T-helper 22 cell (primary cell): ENCODE data around the gene PRR5.
"Not testable (repeated sequence)": the region's sequence is repeated elsewhere in the genome, so short reads cannot be mapped to it uniquely, and the experiment has no call there.

Source experiments
- DNase-seq: peaks from one replicate; pipeline ENCODE4 v3.0.0-alpha.2; 2020; ENCODE audit warnings: low read depth

The PRR5 gene

DNA sequence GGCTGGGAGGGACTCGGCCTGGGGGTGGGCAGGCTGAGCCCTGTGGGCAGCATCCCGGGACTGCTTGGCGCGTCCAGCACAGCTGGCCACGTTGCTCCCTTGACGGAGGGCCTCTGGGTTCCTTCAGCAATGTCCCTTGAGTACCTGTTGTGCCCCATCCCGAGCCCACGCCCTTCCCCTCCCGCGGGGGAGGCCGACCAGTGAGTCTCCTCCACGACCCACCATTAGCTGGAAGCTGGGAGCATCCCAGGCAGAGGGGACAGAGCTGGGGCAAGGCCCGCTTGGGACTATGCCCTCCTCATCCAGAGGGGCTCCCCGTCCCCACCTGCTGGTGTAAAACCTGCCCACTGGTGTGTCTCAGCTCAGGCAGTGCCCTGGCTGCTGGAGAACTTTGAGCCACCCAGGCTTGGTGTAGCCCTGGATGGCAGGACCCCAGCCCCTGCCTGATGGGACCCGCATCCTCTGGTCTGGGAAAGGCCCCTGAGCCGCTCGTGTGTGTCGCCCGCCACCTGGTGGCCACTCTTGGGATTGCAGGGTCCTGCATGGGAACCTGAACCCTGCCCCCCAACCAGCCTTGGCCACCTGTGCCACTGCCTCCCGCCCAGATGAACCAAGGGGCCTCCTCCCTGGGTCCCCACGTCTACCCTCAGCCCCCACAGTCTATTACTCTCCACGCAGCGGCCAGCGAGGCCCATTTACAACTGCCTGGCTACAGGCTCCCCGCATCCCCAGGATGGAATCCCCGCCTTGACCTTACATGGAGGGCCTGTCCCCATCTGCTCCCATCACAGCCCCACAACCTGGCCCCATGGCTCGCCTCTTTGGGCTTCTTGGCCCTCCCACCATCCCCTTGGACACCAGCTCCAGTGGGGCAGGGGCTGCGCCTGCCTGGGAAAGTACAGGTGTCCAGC, 33.8 kb downstream of the PRR5 start:
- peak; percentile 54 for DNase-seq

DNA sequence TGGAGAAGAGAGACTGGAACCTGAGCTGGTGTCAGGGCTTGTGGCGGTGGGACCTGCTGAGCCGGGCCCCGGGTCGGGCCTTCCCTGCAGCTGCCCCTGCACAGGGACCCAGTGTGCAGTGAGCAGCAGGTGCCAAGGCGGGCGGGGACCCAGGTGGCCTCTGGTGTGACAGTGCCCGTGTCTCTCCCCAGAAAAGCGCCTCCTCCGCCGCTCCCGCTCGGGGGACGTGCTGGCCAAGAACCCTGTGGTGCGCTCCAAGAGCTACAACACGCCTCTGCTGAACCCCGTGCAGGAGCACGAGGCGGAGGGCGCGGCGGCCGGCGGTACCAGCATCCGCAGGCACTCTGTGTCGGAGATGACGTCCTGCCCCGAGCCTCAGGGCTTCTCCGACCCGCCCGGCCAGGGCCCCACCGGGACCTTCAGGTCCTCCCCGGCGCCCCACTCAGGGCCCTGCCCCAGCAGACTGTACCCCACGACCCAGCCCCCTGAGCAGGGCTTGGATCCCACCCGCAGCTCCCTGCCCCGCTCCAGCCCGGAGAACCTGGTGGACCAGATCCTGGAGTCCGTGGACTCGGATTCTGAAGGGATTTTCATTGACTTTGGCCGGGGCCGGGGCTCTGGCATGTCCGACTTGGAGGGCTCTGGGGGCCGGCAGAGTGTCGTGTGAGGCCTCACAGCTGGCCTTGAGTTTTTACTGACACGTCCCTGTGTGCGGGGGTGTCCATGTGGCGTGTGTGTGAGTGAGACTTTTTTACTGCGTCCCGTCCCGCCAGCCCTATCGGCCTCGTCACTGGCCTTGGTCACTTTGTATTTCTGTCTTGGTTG, 34.8 kb downstream of the PRR5 start:
- no peak for DNase-seq

DNA sequence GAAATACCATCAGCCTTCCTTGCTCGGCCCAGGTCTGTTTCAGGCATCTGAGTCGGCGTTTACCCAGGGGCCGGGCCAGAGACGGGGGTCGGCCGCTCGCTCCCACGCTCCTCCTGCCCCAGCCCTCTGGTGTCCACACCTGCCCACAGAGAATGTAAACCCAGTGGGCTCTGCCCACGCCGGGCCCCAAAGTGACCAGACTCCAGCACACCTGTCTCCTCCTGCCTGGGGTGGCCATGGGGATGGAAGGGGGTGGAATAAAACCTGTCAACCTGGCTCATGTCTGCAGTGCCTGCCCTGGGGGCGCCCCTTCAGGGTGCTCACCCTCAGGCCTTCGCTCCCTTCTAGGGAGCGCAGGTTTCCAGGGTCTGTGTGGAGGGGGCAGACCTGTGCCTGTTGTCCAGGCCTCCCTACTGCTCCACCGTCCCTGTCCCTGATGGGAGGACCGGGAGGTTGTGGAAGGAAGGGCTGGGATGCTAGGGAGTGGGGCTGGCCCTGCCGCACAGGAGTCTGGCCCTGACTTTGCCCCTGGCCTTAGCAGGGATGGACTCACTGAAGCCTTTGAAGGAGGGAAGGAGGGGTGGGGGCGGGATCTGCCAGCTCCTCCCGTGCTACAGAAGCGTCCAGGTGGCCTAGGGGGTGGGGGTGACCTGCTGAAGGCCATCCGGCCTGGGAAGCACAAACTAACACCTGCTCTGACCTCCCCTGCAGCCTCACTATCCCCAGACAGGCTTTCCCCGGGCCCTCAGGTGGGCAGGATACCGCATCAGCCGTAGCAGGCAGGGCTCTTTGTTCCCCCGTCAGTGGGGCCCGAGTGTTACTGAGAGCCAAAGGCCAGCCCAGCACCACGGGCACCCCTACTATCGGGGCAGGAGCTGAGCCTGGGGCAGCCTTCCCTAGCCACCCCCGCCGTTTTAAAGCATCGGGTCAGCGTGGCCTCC, 35.7 kb downstream of the PRR5 start:
- no peak for DNase-seq

DNA sequence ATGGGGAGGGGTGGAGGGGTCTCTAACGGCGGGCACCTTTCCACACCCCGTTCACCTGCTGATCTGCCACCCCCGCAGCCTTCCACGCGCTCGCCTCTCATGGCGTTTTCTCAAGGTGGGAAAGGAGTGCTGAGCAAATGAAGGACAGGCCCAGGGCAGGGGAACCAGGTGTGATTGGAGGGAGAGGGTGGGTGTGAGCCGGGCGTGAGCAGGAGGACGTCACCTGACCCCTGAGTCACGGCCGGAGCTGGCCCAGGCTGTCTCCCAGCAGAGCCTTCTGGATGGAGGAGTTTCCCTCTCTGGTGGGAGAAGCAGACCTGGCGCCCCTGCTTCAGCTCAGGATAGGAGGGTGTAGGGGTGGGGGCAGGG, 36.3 kb downstream of the PRR5 start:
- no peak for DNase-seq

DNA sequence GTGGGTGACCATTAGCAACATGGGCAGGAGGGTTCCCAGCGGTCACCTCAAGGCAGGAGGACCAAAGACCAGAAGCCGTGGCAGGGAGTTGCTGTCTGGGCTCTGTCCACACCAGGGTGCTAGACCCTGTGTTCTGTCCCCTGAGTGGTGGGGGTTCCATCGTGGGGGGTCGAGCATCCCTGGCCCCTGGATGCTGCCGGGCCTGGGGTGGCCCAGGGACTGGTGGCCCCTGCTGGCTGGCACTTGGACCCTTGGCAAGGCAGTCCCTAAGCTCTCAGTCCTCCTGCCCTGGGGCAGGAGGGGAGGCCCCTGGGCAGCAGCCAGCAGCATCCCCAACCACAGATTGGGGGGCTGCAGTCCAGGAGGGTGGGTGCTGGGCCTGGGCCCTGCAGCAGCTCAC, 37.0 kb downstream of the PRR5 start:
- DNase-seq = no peak

DNA sequence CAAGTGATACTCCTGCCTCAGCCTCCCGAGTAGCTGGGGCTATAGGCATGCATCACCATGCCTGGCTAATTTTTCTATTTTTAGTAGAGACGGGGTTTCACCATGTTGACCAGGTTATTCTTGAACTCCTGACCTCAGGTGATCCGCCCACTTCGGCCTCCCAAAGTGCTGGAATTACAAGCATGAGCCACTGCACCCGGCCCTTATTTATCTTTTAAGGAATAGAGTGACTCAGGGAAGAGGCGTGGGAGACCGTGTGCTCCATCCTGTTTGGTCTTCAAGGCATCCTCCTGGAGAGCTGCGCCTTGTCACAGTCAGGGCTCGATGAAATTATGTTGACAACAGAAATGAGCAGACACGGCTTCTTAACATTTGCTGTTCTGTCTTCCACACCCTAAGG, 37.7 kb downstream of the PRR5 start:
- DNase-seq = not testable (repeated sequence)

DNA sequence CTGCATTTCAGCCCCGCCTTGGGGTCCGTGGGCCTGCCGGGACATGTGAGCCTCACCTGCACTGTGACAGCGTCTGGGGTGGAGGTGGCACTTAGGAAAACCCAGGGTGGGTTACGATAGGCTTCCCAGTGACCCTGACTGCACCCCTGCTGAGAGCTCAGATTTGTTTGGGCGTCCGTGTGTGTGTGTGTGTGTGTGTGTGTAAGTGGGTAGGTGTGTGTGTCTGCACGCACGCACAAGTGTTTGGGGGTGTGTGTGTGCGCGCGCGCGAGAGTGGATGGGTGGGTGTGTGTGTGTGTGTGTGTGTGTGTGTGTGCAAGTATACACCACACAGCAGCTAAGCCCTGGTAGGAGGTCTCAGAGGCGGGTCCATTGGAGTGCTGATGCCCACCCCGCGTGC, 38.3 kb downstream of the PRR5 start:
- DNase-seq = no peak

DNA sequence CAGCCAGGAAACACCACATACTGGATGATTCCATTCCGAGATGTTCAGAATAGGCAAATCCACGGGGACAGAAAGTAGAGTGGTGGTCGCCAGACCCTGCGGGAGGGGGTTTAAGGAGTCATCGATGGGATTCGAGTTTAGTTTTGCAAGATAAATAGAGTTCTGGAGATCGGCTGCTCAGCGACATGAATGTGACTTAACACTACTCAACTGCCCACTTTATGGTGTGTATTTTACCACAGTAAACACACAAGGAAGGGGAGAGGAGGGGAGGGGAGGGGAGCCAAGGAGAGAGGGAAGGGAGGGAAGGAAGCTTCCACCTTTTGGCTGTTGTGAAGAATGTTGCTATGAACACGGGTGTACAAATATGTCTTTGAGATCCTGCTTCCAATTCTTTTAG, 39.9 kb downstream of the PRR5 start:
- DNase-seq = no peak

DNA sequence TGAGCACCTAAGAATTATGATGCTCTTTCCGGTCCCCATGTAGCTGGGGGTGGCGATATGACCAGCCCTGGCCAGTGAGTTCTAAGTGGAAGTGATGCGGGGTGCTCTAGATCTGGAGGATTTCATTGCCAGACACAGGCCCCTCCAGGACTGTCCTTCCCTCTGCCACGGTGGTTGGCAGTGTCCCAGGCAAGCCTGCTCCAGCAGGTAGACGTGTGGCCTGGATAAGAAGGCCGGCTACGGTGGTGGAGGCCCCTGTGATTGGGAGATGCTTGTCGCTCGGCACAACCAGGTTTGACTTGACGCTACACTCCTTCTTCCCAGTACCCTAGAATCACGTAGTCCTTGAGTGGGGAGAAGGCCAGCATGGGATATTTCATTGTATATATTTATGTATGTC, 41.2 kb downstream of the PRR5 start:
- DNase-seq = no peak

DNA sequence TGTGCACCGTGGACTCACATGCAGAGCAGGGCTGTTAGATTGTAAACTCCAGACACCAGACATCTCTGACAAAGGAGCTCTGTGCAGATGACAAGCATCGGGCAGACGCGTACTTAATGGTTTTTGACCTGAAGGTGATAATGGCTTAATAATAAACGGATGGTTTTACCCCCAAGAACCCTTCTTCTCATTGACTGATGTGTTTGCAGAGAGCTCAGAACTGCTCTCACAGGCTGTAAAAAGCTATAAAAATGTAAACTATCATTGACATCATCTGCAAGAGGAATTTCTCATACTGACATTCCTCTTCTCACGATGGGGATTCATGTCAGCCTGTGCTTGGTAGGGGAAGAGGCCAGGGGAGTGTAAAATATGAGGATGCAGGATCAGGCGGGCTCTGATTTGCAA, 41.8 kb downstream of the PRR5 start:
- no peak for DNase-seq

DNA sequence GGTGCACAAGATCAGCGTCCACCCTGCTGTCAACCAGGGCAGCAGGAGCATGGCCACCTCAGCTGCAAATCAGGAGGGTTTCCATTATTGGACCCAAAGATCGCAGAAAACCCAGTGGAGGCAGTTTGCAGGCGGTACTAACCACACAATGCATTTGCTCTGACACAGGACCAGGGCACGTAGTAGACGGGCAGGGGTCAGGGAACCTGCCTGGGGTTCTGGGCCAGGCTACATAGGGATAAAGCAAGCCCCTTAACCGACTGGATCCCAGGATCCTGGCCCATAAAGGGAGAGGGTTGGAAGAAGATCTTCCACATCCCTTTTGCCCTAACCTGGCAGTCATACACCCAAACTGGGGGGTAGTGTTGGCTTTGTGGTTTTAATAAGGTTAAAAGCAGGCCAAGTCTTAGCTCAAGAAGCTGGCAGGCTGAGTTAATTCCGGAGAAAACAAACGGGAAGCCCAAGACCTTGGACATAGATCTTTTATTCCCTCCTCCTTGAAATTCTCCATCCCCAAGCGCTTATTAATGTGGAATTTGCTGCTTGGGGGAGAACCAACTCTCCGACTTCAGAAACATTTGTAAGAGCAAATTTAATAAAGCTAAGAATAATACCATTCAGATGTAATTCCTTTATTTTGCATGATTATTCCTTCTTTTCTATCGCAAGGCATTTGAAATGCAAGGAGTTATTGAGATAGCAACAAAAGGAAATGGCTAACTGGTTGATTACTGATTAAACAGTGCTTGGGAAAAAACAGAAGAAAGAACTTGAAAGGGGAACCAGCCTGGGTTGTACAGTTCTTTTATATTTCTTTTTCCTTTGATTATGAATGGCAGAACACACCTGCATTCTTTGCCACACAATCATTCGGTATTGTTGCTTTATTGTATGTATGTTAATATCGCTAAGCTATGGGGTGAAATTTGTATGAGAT, 44.1 kb downstream of the PRR5 start:
- DNase-seq = no peak

DNA sequence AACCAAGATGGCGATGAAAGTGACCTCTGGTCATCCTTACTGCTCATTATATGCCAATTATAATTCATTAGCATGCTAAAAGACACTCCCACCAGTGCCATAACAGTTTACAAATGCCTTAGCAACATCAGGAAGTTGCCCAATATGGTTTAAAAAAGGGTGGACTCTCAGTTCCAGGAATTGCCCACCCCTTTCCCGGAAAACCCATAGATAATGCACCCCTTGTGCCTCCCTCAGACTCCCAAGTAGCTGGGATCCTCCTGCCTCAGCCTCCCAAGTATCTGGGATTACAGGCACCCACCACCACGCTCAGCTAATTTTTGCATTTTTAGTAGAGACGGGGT, 45.8 kb downstream of the PRR5 start:
- not testable (repeated sequence) for DNase-seq

DNA sequence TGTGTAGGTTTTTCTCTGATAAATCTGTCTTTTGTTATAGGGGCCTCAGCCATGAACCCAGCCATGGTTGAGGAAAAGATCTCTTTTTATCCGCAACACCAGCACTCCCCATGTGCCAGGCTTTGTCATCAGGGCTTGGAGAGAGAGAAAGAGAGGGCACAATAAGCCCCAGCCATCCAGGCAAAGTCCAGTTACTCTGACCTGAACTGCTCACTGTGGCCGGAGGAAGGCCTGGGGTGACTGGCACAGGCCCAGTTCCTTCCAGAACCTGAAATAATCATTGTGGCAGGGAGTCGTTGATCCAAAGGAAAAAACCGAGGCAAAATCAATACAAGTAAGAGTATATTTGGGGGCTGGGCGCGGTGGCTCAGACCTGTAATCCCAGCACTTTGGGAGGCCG, 46.5 kb downstream of the PRR5 start:
- DNase-seq = no peak

DNA sequence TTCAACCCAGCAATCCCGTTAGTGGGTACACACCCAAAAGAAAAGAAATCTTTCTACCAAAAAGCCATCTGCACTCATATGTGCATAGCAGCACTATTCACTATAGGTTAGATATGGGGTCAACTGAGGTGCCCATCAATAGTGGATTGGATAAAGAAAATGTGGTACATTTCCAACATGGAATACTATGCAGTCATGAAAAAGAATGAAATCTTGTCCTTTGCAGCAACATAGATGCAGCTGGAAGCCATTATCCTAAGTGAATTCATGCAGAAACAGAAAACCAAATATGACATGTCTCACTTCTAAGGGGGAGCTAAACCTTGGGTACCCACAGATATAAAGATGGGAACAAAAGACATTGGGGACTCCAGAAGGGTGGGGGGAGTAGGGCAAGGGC, 48.5 kb downstream of the PRR5 start:
- no peak for DNase-seq

DNA sequence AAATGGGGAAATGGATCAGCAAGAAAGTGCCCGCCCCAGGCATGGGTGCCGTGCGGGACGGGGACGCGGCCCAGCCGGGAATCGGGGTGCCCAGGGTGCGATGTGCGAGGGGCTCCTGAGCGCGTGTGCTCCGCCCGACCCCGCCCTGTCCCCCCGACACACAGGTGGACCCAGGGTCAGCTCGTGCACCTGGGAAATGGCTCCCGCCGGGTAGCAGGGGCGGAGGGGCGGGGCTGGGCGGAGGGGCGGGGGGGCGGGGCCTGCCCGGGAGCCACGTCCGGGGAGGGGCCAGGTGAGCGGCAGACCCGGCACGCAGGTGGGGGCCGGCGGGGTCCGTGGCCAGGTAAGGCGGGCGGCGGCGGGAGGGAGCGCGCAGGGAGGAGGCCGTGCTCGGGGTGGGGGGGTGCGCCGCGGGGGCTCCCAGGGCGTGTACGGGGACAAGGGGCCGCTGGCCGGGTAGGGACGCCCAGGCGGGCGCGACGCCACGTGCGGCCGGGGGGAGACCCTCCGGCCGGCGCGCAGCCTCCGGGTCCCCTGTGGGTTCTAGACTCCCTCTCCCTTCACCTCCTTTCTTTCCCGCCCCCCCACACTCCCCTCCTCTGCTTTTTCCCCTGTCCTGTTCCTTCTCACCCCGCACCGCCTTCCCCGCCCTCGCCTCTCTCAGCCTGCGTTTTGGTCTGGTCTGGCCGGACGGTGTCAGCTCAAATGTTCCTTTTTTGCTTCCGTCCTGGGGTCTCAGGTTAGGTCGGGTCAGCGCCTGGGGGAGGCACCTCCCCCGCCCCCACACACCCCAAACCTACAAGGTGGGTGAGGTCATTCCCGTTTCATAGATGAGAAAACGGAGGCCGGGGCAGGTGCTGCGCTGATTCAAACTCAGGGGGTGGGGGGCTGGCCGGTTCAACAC, 50.5 kb downstream of the PRR5 start, which contains the start of gene ARHGAP8:
Gene ARHGAP8, plus strand, starts transcription at position 291 of the 904 bp plus-strand sequence. CDS start 33,953 bp downstream, outside the sequence.
- no peak for DNase-seq

DNA sequence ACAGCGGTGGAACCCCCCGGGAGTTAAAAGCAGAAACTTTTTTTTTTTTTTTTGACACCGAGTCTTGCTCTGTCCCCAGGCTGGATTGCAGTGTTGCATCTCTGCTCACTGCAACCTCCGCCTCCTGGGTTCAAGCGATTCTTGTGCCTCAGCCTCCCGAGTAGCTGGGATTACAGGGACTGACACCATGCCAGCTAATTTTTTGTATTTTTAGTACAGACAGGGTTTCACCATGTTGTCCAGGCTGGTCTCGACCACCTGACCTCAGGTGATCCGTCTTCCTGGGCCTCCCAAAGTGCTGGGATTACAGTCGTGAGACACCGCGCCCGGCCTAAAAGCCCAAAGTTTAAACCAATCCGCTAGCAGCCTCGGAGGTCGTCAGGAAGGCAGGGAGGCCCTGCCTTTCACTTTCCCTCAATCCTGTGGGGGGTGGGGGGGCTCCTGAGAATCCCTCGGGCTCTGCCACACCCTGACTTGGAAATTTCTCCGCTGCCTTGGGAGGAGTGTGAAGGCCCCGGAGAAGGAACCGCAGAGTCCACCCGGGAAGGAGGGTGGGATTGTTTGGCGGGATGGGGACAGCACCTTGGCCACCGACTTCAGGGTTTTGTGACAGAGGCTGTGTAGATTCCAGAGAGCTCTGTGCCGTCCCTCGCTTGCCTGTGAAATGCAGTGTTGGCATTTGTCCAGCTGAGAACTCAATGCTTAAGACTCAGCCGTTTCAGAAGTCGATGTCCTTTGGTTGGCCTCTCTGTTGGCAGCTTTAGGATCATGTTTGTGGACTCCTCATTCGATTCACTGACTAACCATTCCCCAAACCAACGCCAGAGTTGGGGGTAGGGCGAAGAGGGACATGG, 51.4 kb downstream of the PRR5 start:
- no peak for DNase-seq

DNA sequence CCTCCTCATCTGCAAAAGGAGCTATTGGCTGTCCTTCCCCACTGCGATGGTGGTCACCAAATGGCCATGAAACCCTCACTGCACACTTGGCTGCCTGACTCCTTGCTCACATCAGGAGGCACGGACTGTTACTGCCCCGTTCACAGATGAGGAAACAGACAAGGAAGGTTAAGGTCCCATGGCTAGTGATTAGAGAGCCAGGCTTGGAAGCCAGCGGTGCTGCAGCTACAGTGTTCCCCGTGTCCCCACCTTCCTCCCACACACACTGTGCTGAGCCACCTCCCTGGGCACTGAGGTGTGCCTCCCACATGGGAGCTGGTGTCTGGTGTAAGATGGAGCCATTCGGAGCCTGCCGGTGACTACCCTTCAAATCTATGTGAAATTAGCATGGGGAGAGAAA, 53.0 kb downstream of the PRR5 start:
- DNase-seq = no peak

DNA sequence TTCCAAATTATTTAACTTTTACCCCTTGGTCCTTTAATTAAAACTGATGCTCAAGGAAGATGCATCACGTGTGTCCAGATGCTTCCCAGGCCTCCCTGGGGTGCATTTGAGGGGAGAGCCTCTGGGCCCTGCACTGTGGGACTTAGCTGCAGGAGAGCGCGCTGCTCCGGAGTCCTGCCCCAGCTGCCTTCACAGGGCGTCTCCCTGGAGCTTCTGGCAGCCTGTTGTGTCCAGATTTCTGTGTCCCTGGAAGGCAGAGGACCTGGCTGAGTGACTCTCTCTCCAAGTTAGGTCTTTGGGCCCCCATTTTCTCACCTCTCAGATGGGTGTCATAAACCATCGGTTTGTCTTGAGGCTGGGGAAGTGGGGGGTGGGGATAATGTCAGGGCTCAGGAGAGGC, 53.4 kb downstream of the PRR5 start:
- DNase-seq = no peak

DNA sequence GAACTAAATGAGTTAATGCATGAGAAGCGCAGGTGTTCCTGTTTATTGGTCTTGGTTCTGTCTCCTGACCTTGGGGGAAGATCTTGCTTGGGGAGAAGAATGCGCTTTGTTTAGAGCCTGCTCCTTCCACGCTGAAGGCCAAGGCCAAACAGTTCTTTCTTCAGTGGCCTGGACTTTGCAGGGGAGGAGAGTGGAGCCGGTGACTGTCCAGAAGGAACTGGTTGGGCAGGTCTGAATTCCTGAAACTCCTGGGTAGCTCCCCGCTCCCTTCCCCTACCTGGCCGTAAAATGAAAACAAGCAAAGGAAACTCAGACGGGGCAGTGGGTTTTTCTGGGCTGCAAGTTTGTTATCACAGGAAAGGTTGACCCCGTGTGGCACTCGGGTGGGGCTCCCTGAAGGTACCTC, 54.0 kb downstream of the PRR5 start:
- no peak for DNase-seq
